ENCODE results near the gene ESD.

ESD gene

GRCh38 chr13:46745062-46745461, 51.9 kb downstream of the ESD start:
- DNase-seq (ENCODE audit: low spot score) = no peak

DNA sequence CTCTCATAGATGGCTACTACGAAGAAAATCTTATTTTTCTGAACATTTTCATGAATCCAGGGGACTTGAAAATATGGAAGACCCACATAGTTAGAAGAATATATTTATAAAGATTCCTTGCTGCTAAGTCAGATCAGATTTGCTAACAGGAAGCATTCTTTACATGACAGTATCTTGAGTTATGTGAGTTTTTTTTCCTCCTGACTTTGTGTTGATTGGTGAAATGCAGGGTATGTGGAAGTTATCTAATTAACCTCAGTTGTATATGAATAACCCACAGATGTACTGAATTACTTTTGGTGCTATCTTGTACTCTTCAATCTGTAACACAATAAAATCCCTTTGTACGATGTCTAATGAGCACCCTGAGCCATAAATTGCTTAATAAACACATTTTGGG, 53.8 kb downstream of the ESD start:
- peak; percentile 13 for DNase-seq (ENCODE audit: low spot score)

- no peak for DNase-seq (ENCODE audit: low spot score)
These were observed 57.4 kb downstream of the ESD start for GRCh38 chr13:46739447-46740098.

DNA sequence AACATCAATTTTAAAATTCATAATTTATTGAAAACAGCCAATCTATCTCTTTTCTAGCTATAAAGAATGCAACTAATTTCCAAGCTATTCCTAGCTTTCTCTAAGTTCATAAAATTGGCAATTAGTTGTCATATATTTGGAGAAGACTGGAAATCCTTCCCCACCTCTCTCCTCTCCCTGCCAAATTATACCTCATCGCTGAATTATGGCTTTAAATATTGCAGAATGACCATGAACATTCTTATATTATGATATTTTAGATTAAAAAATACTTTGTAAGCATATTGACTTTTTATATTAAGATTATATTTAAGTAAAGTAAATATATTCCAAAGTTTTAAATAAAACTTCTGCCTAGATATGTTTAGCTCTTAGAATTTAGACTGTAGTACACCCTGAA, 58.2 kb downstream of the ESD start:
- DNase-seq (ENCODE audit: low spot score) = no peak

- peak; percentile 20 for DNase-seq (ENCODE audit: low spot score)
These were observed 58.9 kb downstream of the ESD start for GRCh38 chr13:46738055-46738454.

- DNase-seq (ENCODE audit: low spot score) = no peak
These were observed 60.2 kb downstream of the ESD start for GRCh38 chr13:46736541-46737310.

DNA sequence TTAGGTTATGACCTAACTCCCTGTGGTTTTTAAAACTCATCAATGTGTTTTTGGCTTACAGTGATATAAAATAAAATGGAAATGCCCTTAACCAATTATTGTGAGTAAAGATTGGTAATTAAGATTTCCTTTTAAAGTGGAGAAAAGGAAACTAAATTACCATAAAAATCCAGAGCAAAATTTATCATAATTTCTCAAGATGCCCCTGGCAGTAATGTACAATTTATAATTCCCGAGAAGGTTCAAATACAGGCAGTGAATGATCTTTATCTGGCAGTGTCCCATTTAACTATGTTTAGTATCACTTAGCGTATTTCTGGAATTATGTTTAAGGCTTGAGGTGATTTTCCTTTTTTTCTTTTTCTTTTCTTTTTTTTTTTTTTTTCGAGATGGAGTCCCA, 61.5 kb downstream of the ESD start:
- no peak for DNase-seq (ENCODE audit: low spot score)

GRCh38 chr13:46731535-46731934, 65.4 kb downstream of the ESD start:
- no peak for DNase-seq (ENCODE audit: low spot score)

DNA sequence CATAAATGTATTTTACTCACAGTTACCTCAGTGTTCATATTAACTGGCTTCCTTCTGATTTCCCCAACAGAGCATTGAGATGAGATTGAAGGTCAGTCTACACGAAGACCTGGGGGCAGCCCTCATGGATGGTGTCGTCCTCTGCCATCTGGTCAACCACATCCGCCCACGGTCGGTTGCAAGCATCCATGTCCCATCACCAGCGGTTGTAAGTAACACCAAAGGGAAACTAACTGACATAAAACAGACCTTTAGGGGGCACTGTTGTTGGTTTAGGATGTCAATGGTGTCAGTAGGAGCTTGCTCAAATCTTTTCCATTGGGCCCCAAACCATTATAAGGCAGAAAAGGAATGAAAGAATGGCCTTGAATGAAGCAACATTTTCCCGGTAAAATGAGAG, 68.2 kb downstream of the ESD start:
- DNase-seq (ENCODE audit: low spot score) = peak; percentile 7

- DNase-seq (ENCODE audit: low spot score) = no peak
These were observed 70.6 kb downstream of the ESD start for GRCh38 chr13:46726347-46726746.
